EH (cell line): Measurements from ENCODE around the gene CHAMP1.

Source experiments
- DNase-seq: peaks from one replicate; pipeline ENCODE4 v3.0.0-alpha.2; 2015; ENCODE audit warnings: low read depth

Gene CHAMP1, protein sequence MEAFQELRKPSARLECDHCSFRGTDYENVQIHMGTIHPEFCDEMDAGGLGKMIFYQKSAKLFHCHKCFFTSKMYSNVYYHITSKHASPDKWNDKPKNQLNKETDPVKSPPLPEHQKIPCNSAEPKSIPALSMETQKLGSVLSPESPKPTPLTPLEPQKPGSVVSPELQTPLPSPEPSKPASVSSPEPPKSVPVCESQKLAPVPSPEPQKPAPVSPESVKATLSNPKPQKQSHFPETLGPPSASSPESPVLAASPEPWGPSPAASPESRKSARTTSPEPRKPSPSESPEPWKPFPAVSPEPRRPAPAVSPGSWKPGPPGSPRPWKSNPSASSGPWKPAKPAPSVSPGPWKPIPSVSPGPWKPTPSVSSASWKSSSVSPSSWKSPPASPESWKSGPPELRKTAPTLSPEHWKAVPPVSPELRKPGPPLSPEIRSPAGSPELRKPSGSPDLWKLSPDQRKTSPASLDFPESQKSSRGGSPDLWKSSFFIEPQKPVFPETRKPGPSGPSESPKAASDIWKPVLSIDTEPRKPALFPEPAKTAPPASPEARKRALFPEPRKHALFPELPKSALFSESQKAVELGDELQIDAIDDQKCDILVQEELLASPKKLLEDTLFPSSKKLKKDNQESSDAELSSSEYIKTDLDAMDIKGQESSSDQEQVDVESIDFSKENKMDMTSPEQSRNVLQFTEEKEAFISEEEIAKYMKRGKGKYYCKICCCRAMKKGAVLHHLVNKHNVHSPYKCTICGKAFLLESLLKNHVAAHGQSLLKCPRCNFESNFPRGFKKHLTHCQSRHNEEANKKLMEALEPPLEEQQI

DNA sequence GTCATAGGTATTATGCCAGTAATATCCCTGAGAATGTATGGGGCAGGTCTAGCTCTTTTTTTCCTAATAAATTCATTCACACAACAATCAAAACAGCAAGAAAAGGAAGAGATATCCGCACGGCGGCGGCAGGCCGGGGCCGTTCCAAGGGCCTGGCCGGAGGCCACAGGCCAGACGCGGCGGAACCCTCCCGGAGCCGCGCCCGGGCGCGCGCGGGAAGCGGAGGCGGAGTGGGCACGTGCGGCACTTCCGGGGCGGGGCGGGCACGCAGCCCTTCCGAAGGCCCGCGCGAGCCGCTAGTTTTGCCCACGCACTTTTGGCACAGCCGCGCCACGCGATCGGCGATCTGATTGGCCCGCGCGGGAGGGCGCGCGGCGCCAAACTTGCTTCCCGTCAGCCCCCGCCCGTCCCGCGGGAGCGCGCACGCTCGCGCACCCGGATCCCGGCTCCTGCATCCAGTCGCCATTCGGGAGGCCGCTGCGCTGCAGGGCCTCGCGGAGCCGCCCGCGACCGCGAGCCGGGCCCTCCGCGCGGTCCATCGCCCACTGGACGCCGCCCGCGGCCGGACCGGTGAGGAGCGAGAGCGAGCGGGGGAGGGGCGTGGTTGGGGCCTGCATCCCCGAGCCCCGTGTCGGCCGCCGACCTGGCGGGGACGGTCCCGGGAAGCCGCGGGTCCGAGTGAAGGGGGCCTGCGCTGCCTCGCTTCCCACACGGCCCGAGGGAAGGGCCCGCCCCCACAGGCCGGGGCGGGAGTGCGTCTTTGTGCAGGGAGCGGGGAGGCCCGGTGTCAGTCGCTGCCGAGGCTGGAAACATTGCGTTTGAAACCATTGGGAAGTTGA lies at the start of gene CHAMP1:
Gene CHAMP1 (plus strand): TSS at position 430 of the 839 bp plus-strand sequence. CDS start 9,340 bp downstream, outside the sequence.
- DNase-seq = peak; percentile 95

DNA sequence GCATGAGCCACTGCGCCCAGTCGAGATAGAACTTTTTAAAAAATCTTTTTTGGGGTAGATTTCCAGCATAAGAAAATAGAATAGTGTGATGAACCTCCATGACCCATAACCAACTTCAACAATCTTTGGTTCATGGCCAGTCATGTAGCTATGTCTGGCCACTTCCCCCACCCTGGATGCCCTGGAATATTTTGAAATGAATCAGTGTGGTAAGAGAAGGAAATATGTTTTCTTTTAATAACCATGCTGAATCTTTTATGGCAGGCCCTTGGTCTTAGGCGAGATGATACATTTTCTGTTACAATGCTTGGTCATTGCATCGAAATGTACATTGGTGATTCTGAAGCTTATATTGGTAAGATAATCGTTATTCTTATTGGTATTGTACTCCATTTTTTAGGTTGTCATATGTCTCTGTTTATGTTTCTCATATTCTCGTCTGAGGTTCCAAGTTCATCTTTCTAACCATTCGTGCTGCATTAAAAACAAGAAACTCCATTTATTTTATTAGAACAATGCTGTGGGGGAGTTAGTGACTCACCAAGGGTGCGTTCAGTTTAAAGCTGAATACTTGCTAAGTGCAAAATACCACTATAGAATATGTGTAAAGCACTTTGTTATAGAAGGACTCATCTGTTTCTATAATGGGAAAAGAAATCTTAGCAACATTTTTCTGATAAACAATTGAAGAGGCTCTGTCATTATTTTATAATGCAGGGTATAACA lies 49.3 kb upstream of the CHAMP1 start:
- peak; percentile 92 for DNase-seq

DNA sequence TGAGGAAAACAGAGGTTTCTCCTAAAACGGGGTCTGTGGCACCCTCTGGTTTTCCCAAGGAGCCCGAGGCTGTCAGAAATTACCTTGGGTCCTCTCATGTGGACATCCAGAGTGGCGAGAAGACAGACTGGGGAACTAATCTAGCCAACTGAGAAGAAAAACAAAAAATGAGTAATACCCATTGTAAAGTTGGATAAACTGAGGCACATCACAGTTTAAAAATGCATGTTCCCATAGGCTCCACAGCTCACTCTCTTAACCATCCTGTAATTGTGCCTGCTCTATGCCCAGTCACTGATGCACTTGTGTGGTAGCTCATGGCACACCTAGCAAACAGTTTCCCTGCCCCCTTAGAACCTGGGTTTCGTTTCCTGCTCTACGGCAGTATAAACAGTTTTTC lies 48.1 kb upstream of the CHAMP1 start:
- no peak for DNase-seq

DNA sequence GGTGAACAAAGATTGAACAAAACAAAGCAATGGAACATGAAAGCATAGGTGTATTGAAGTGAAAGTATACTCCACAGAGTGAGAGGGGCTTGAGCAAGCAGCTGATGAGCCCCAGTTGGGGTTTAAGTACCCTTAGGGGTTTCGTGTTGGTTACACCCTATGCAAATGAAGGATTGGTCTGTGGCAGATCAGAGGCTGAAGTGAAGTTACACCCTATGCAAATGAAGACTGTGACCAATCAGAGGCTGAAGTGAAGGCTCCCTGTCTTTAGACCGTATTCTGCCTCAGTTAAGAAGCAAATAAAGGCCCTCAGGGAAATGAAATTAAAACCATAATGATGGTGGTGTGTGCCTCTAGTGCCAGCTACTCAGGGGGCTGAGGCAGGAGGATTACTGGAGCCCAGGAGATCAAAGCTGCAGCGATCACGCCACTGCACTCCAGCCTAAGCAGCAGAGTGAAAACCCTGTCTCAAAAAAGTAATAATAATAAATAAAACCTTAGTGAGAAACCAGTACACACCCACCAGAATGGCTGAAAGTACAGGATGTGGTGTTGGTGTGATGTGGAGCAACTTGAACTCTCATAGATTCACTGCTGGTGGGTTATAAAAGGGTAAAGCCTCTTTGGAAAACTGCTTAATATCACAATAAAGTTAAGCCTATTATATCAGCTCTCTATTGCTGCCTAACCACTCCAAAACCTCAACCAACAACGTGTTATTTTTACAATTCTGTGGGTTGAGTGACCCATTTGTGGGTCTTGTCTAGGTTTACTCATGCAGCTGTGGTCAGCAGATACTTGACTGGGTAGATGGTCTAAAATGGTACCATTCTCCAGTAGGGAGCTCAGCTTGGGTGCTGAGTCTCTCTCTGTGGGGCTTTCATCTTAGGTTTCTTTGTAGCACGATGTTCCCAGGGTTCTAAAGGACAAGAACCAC lies 45.7 kb upstream of the CHAMP1 start:
- DNase-seq = no peak

DNA sequence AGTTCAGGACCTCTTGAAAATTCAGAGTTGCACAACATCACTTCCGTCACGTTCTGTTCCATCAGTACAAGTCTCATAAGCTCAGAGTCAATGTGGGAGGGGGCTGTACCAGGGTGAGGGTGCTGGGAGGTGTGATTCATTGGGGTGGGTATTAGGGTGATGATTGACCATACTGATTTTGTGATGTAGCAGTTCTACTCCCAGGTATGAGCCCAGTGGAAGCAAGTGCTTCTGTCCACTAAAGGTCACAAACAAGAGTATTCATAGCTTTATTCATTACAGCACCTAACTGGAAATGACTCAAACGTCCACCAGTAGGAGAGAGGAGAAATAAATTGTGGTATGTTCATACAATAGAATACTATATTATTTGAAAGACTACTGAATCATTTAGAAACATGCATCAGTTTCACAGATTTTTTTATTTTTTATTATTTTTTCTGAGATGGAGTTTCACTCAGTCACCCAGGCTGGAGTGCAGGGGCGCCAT lies 45.0 kb upstream of the CHAMP1 start:
- DNase-seq = no peak

DNA sequence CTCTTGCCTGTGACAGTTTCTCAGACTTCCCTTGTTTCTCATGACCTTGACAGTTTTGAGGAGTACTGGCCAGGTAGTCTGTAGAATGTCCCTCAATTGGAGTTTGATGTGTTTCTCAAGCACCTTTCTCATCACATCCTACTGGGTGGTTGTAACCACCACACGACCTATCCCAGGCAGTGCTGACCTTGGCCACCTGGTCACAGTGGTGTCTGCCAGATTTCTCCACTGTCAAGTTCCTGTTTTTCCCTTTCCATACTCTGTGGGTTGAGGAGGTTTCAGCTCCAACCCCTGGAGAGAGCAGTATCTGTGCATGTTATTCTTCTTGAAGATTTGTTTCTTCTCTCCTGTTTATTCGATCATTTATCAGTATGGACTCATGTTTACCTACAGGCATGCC lies 41.3 kb upstream of the CHAMP1 start:
- no peak for DNase-seq

DNA sequence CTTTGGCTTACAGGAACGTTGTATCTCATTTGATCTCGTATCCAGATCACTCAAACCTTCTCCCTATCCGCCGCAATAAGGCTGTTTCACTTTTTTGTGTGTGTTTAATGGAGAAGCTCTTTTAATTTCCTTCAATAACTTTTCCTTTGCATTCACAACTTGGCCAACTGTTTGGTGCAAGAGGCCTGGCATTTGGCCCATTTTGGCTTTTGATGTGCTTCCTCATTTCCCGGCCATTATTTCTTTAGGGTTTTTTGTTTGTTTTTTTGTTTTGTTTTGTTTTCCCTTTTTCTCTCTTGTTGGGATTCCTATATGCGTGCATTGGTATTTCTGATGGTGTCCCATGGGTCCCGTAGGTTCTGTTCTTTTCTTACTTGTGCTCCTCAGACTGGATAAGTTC lies 39.0 kb upstream of the CHAMP1 start:
- no peak for DNase-seq

DNA sequence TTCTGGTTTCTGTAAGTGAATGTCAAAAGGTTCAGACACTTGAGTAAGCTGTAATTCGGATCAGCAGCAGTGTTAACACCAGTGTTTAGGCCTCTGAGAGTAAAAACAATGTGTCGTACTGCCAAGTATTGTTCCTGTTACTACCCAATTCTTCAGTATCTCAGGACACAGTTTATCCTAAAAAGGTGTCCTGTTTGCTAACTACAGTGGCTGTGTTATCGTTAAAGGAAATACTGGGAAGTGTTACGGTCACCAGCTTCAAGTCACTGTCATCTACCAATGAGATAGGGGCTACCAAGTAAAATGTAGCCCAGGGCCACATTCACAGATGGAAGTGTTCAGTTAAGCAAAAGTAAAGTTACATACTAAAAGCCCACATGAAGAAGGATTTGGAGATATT lies 35.2 kb upstream of the CHAMP1 start:
- no peak for DNase-seq

DNA sequence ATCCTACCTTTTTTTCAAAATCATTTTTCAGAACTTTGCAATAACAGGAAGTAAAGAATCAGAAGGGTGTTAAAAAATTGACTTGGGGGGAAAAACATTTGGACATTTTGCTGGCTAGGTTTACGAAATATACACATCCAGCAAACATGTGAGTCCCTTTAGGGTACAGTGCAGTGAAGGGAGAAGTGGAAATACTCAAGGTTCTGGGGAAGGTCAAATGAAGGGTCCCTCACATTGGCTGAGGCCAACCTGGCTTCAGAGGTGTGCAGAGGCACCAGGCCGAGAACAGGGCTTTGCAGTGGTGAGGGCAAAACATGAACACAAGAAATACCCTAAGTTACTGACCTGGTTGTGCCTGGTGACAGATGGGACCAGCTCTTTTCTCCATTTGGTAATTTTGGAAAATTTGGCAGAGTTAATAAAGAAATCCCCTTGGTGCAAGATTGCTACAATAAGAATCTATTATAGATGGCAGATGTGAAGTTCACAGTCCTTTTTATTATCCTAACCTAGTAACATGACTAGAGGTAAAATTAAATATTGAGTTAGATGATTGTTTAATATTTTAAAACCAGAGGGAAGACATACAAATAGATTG lies 34.4 kb upstream of the CHAMP1 start:
- DNase-seq = no peak

DNA sequence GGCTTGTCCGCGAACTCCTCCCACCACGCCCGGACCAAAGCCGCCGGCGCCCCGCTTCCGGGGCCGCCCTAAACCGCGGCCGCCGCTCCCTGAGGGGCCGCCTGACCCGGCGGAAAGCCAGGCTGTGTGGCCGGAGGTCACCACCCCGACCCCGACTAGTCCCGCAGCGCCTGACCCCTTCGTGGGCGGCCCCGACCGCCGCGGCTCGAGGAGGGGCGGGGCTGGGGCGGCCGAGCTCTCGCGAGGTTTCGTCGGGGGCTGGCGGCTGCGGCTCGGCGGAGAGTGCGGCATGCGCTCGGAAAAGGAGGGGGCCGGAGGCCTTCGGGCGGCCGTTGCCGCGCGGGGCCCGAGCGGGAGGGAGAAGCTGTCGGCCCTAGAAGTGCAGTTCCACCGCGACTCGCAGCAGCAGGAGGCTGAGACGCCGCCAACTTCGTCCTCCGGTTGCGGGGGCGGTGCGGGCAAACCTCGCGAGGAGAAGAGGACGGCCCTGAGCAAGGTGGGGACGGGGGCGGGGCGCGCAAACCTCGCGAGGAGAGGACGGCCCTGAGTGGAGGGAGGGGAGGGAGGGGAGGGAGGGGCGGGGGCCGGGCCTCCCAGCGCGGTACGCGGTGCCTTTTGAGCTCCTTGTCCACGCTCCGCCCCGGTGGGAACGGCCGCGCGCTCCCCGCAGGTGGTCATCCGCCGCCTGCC lies 32.8 kb upstream of the CHAMP1 start, which contains the start of gene UPF3A:
Gene UPF3A (plus strand): TSS at position 251 of the 690 bp plus-strand sequence. CDS start 39 bp downstream, at position 290.
- peak; percentile 93 for DNase-seq

DNA sequence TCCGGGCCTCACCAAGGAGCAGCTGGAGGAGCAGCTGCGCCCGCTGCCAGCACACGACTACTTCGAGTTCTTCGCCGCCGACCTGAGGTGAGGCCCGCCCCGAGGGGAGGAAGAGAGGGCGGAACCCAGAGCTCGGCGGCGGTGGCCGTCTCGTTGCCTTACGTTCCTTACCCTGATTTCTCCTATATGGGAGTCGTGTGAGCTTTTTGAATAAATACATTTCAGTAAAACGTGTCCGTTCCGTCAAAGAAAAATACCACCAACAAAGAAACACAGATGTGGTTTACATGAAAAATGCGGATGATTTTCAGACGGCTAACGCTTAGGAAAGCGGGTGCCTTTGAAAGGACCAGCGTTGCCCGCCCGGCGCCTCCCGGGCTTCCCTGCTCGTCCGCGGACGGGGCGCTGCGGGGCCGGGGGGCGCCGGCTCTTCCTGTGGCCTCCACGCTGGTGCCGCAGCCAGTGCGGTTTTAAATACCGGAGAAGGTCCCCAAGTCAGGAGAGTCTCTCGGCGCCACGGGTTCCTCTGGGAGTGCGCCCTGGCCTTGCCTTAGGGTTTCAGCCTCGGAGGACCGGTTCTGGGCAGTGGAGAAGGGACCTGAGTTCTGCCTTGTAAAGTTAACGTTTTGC lies 32.1 kb upstream of the CHAMP1 start:
- DNase-seq = peak; percentile 78

DNA sequence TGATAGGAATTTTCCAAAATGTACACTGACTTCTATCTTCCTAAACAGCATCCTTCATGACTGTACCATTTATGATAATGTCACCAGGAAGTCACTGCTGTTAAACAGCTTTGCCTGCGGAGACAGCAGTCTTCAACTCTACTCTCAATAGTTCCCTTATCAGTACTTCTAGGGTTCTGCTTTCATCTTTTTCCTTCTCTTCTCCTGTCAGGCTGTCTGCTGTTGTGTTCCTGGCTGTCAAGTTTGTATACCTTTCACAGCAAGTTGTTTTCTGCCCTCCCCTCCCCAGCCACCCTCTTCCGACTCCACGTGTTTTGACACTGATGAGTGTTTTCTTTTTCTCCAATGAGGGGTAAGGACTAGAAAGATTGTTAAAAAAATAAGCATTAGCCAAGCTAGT lies 30.7 kb upstream of the CHAMP1 start:
- no peak for DNase-seq

DNA sequence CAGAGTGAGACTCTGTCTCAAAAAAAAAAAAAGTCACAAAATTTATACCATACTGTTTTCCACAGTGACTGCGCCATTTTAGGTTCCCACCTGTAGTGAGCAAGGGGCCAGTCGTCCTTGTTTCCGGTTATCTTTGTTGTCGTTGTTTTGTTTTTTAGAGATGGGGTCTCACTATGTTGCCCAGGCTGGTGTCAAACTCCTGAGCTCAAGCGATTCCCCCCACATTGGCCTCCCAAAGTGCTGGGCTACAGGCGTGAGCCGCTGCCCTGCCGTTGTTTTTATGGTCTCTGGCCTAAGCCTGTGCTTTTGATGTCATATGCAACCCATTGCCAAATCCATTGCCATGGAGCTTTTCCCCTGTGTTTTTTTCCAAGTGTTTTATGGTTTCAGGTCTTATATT lies 29.6 kb upstream of the CHAMP1 start:
- no peak for DNase-seq

DNA sequence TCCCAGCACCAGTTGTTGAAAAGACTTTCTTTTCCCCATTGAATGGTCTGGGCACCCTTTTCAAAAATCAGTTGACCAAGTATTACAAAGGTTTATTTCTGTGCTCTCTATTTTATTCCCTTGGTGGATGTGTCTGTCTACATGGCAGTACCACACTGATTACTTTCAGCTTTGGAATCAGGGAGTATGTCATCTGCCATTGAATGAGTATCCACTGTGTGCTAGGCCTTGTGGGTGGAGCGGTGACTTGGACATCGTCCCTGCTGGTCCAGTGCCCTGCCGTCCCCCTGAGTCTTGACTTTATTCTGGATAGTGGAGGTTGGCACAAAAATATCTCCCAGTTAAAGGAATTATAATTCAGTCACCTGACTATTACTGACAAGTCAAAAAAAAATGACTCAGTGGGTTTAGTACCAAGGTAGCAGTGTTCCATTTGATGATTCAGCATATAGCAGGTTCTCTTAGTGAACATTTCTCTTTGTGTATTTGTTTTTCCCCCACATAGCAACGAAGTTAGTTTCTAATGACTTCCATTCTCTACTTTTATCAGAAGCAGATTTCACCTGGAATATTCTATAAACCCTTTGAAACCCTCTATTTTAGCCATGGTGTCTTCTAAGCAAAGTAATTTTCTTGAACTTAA lies 29.0 kb upstream of the CHAMP1 start:
- DNase-seq = peak; percentile 9

DNA sequence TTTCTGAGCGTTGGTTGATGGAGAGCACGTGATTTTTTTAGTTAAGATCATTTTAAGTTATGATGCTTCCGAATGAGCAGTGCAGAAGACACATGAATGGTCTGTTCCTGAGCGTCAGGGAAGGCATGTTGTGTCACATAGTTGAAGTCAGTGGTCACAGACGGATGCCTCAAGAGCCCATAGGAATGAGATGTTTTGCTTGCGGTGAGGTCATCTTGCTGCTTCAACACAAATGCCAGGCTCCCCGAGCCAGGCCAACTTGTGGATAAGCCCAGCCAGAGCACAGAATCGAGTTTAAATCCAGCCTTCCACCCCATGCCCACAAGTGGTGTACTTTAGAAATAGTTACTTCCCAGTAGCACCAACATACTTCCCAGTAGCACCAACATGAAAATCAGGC lies 27.5 kb upstream of the CHAMP1 start:
- peak; percentile 83 for DNase-seq

DNA sequence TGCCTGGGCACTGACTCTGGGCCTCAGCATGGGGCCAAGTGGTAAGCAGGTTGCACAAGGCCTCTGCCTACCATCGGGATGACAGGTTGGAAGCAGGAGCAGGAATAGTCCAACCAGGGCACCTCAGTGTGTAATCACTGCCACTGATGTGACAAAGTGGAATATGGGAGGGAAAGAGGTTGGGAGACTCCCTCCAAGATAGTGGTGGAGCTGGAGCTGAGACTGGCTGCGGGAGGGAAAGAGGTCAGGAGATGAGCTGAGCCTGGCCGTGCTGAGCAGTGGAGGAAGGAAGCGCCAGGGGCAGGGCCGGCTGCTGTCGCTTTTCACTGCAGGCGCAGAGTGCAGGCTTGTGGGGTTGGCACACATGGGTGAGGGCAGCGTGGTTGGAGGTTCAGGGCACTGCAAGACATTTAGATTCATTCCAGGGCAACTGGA lies 26.1 kb upstream of the CHAMP1 start:
- DNase-seq = no peak

DNA sequence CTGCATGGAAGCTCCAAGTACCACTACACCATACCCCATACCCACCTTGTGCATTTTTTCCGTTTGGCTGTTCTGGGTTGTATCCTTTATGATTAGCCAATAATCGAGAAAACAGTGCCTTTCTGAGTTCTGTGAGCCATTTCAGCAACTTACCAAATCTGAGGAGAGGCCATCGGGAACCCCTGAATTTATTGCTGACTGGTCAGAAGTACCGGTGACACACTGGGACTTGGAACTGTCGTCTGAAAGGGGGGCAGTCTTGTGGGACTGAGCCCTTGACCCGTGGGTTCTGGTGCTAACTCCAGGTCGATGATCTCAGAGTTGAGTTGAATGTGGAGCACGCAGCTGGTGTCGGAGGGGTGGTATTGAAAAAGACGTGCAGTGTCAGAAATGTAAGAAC lies 17.9 kb upstream of the CHAMP1 start:
- DNase-seq = no peak

DNA sequence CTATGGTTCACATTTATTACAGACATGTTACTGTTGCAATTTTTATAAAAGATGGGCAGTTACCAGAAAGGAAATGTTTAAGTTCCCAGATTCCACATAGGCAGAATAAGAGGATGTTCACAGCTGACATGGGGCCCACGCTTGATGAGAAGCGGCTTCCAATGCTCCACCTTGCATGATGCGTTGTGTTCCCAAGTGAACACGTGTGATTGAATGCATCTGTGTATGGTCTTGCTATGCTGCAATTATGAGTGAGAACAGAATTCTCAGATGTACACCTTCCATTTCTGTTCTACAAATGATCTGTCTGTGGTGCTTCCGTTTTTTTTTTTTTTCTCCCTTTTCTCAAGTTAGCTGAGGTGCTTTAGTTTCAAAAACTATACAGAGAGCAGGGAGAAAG lies 17.4 kb upstream of the CHAMP1 start:
- no peak for DNase-seq
